Measurements from ENCODE around the gene RFX1. TPM values are rescaled to one million over a fixed set of nuclear protein-coding genes. Genes with fewer than 3 reads are reported as not detected.

RFX1 gene
- total RNA-seq = 10 to 100 TPM; 14.6 to 16.3 TPM
- polyA plus RNA-seq (2013, experiment 1 of 2) = 12.5 TPM
- 18.0 TPM for polyA plus RNA-seq (2013, experiment 2 of 2)
- total RNA-seq = 5.4 to 100 (median 16.4) reads per million in 172 experiments

- Histone ChIP-seq H3K9me3 (ENCODE audit: control insufficient read depth in 1 of 2, insufficient read depth in 1 of 2, low read length in 2 of 2) (no peaks in the 10 kb centered on the region), H3K27ac (ENCODE audit: low read depth in 1 of 2, low read length in 2 of 2) (peak within 1 kb of the TSS; percentile 99), H3K4me3 (ENCODE audit: low read length) (peak within 1 kb of the TSS; percentile 80), H3K27me3 (ENCODE audit: control insufficient read depth in 1 of 2, insufficient read depth in 2 of 2, low read length in 2 of 2) (no peaks in the 10 kb centered on the region), H3K36me3 (ENCODE audit: insufficient read depth, low read length) (no peaks in the 10 kb centered on the region), H3K4me1 (ENCODE audit: insufficient read depth, low read length) (peaks cover 51% of the 10 kb centered on the region)
- Mint-ChIP-seq H3K27me3 (no peaks in the 10 kb centered on the region), H3K4me1 (ENCODE audit: low read depth) (peaks cover 42% of the 10 kb centered on the region), H3K9me3 (no peaks in the 10 kb centered on the region), H3K36me3 (ENCODE audit: low read depth) (peaks cover 8% of the 10 kb centered on the region), H3K4me3 (peak within 1 kb of the TSS; percentile 91), H3K27ac (peak within 1 kb of the TSS; percentile 91)
- ATAC-seq (ENCODE audit: poor library complexity) (peak; percentile 74), DNase-seq (peak; percentile 99 to 100 (median 100))
- ChIA-PET CTCF (interaction anchor here (0.5 to 2.0 kb wide), 8 partner anchors 18 to 131 kb away, joined by 3 to 9 read pairs (median 4); partner anchors contain the start of genes ASF1B and IL27RA), POLR2A (interaction anchor here (0.7 to 7.2 kb wide), 27 partner anchors 8 to 910 kb away, joined by 3 to 117 read pairs (median 3); partner anchors contain the start of genes DCAF15, DNAJB1, IL27RA and PRKACA)
- intact Hi-C loops (cut with DNase I, micrococcal nuclease) = loop anchor here (1.0 to 5.0 kb wide), 6 partner anchors 20 to 99 kb away; partner anchors contain the start of genes DCAF15 (in 2 of the 2), BRME1 (in 1 of the 2), CC2D1A (in 1 of the 2) and MISP3 (in 1 of the 2)
- TF ChIP-seq CTCF (IDR thresholded peaks at IDR 0.05) = no peak
Measured at GRCh38 chr19:14006085-14006765, at the start of gene RFX1. RFX1 (minus strand) TSS chr19:14006320; CDS start chr19:13993843, 12,477 bp downstream.

- ATAC-seq (ENCODE audit: poor library complexity) = no peak
- H3K27me3 Mint-ChIP-seq = peaks cover 27% of the 10 kb centered on the region
- H3K4me1 Mint-ChIP-seq (ENCODE audit: low read depth) = peaks cover 20% of the 10 kb centered on the region
- peaks cover 36% of the 10 kb centered on the region for H3K36me3 Mint-ChIP-seq (ENCODE audit: low read depth)
- CTCF ChIA-PET = no interaction called here
- H3K9me3 Mint-ChIP-seq = no peaks in the 10 kb centered on the region
- H3K27me3 ChIP-seq (ENCODE audit: control insufficient read depth in 1 of 2, insufficient read depth in 2 of 2, low read length in 2 of 2) = peaks cover 20 to 23% of the 10 kb centered on the region in 2 experiments
- intact Hi-C loops (cut with DNase I, micrococcal nuclease) = no loop called here
- H3K9me3 ChIP-seq (ENCODE audit: control insufficient read depth in 1 of 2, insufficient read depth in 1 of 2, low read length in 2 of 2) = peaks cover 0 to 15% of the 10 kb centered on the region in 2 experiments
- no peak for DNase-seq
- H3K4me3 Mint-ChIP-seq = no peak overlapping the region
- H3K27ac ChIP-seq (ENCODE audit: low read depth in 1 of 2, low read length in 2 of 2) = no peak overlapping the region
- H3K36me3 ChIP-seq (ENCODE audit: insufficient read depth, low read length) = peaks cover 24% of the 10 kb centered on the region
- peak overlapping the region; percentile 58 for H3K27ac Mint-ChIP-seq
- peaks cover 24% of the 10 kb centered on the region for H3K4me1 ChIP-seq (ENCODE audit: insufficient read depth, low read length)
- POLR2A ChIA-PET = interaction anchor here (0.8 kb wide), 1 partner anchor 15 kb away, joined by 3 read pairs; no protein-coding TSS in a partner anchor
- H3K4me3 ChIP-seq (ENCODE audit: low read length) = no peak overlapping the region
- no peak for TF ChIP-seq CTCF (IDR thresholded peaks at IDR 0.05)
Measured at GRCh38 chr19:14055396-14055795, 49.3 kb upstream of the RFX1 start.

- Histone ChIP-seq H3K4me1 (ENCODE audit: insufficient read depth, low read length) (peaks cover 24% of the 10 kb centered on the region), H3K27me3 (ENCODE audit: control insufficient read depth in 1 of 2, insufficient read depth in 2 of 2, low read length in 2 of 2) (peaks cover 16 to 21% of the 10 kb centered on the region in 2 experiments), H3K27ac (ENCODE audit: low read depth in 1 of 2, low read length in 2 of 2) (no peak overlapping the region), H3K36me3 (ENCODE audit: insufficient read depth, low read length) (peaks cover 30% of the 10 kb centered on the region), H3K9me3 (ENCODE audit: control insufficient read depth in 1 of 2, insufficient read depth in 1 of 2, low read length in 2 of 2) (peaks cover 0 to 15% of the 10 kb centered on the region in 2 experiments), H3K4me3 (ENCODE audit: low read length) (no peak overlapping the region)
- ATAC-seq (ENCODE audit: poor library complexity) = no peak
- POLR2A ChIA-PET = interaction anchor here (0.8 kb wide), 1 partner anchor 16 kb away, joined by 3 read pairs; no protein-coding TSS in a partner anchor
- intact Hi-C loops (cut with DNase I, micrococcal nuclease) = no loop called here
- TF ChIP-seq CTCF (IDR thresholded peaks at IDR 0.05) = no peak
- Mint-ChIP-seq H3K4me3 (no peak overlapping the region), H3K9me3 (no peaks in the 10 kb centered on the region), H3K27ac (peak overlapping the region; percentile 8), H3K4me1 (ENCODE audit: low read depth) (peaks cover 20% of the 10 kb centered on the region), H3K36me3 (ENCODE audit: low read depth) (peaks cover 42% of the 10 kb centered on the region), H3K27me3 (peaks cover 20% of the 10 kb centered on the region)
- DNase-seq = no peak
- CTCF ChIA-PET = no interaction called here
Measured at GRCh38 chr19:14054721-14055120, 48.6 kb upstream of the RFX1 start.

All from CD4-positive, alpha-beta T cell (primary cell).